Tibial nerve (tissue), 3 donors: ENCODE results near the gene VOPP1.

Experiments used
- EP300 ChIP-seq, 2 donors: sonication (generic); formaldehyde crosslinking; IDR thresholded peaks; one replicate each; pipeline ENCODE4 v1.6.1; 2017; ENCODE audit warnings: antibody characterized with exemption in 2 of 2, mild to moderate bottlenecking in 1 of 2
- POLR2A ChIP-seq, 2 donors: fragments of 450-650 bp; IDR thresholded peaks; one replicate each; pipeline ENCODE4 v1.6.1; 2017; ENCODE audit warnings: antibody characterized with exemption in 2 of 2, mild to moderate bottlenecking in 2 of 2, moderate library complexity in 2 of 2

DNA sequence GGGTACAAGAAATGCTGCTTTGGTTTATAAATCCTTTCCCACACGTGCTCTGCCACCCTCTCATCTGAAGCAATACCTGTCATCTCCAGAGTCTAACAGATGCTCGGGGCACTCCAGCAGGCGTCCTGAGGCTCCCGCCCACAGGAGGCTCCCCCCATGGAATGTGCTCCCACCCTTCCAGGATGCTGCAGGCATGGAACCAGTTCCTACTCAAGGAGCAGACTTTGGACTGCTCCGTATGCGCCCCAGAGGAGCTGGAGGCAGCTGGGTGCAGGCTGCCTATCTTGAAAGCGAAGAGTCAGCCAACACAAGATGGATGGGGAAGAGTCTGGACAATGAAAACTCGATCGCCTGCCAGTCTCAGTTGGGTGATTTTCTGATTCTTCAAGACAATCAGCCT is 75.4 kb downstream of the VOPP1 start:
- TF ChIP-seq POLR2A (IDR thresholded peaks at IDR 0.05) (no peak), EP300 (IDR thresholded peaks at IDR 0.05) (no peak)
